KMS-11 (cell line): ENCODE data around the gene ADD1.
A peak's percentile ranks its signal among the peaks of the same experiment; 100 is the strongest.

Source experiments
- H2AFZ ChIP-seq: fragments of 200-600 bp; sonication (generic); 2 replicates; pipeline ENCODE4 v1.6.1; 2016; ENCODE audit warnings: antibody characterized with exemption, mixed run types, low read depth
- H3K27ac ChIP-seq: fragments of 200-600 bp; sonication (generic); 2 replicates; pipeline ENCODE4 v1.6.1; 2016; ENCODE audit warnings: mild to moderate bottlenecking, mixed run types
- H3K27me3 ChIP-seq: fragments of 200-600 bp; sonication (generic); 2 replicates; pipeline ENCODE4 v1.6.1; 2017; ENCODE audit warnings: mild to moderate bottlenecking, low read depth, mixed run types, moderate library complexity; ENCODE audit not compliant: insufficient read depth
- H3K36me3 ChIP-seq: fragments of 200-600 bp; sonication (generic); 2 replicates; pipeline ENCODE4 v1.6.1; 2017; ENCODE audit warnings: mild to moderate bottlenecking, mixed run types; ENCODE audit not compliant: insufficient read depth
- H3K4me1 ChIP-seq: fragments of 200-600 bp; sonication (generic); 2 replicates; pipeline ENCODE4 v1.6.1; 2016; ENCODE audit warnings: mild to moderate bottlenecking, low read depth, mixed run types; ENCODE audit not compliant: poor library complexity, severe bottlenecking
- H3K4me2 ChIP-seq: fragments of 200-600 bp; sonication (generic); 2 replicates; pipeline ENCODE4 v1.7.0; 2016; ENCODE audit warnings: mild to moderate bottlenecking, mixed run types
- H3K4me3 ChIP-seq: fragments of 200-600 bp; sonication (generic); IDR thresholded peaks from 2 replicates; pipeline ENCODE4 v1.6.1; 2017; ENCODE audit warnings: low read depth, low read length, mixed read lengths; ENCODE audit not compliant: insufficient read depth
- H3K79me2 ChIP-seq: fragments of 200-600 bp; sonication (generic); 2 replicates; pipeline ENCODE4 v1.6.1; 2016; ENCODE audit warnings: low read depth, mixed run types; ENCODE audit not compliant: insufficient read depth
- H3K9ac ChIP-seq: fragments of 200-600 bp; sonication (generic); 2 replicates; pipeline ENCODE4 v1.6.1; 2016; ENCODE audit warnings: mild to moderate bottlenecking, mixed run types
- H4K20me1 ChIP-seq: fragments of 200-600 bp; sonication (generic); 2 replicates; pipeline ENCODE4 v1.6.1; 2016; ENCODE audit warnings: mild to moderate bottlenecking, mixed run types; ENCODE audit not compliant: insufficient read depth
- CTCF ChIP-seq: fragments of 200-600 bp; sonication (generic); conservative IDR thresholded peaks from 2 replicates; pipeline ENCODE4 v1.6.1; 2017; ENCODE audit warnings: low read depth, mild to moderate bottlenecking, antibody characterized with exemption, low read length, moderate library complexity, mixed read lengths

The ADD1 gene

GRCh38 chr4:2963175-2963965 is 119.7 kb downstream of the ADD1 start, which contains the start of the genes GRK4 and NOP14:
Gene GRK4, plus strand, starts transcription at chr4:2963571. Its CDS starts 500 bp downstream, at chr4:2964071.
Gene NOP14, minus strand, starts transcription at chr4:2963406. Its CDS starts 87 bp downstream, at chr4:2963319.
- peak within 1 kb of the TSS; percentile 79 for H2AFZ ChIP-seq
- H3K4me3 ChIP-seq, result no peak within 1 kb of the TSS
- H3K4me1 ChIP-seq, result peaks cover 6% of the 10 kb centered on the region
- peak within 1 kb of the TSS; percentile 78 for H3K4me2 ChIP-seq
- H3K79me2 ChIP-seq, result peaks cover 39% of the 10 kb centered on the region
- H3K36me3 ChIP-seq, result no peaks in the 10 kb centered on the region
- no peaks in the 10 kb centered on the region for H4K20me1 ChIP-seq
- peak within 1 kb of the TSS; percentile 77; the same call in 1 of the 2 replicates for H3K9ac ChIP-seq
- H3K27me3 ChIP-seq, result no peaks in the 10 kb centered on the region
- no peak for TF ChIP-seq CTCF
- peak within 1 kb of the TSS; percentile 45; the same call in 1 of the 2 replicates for H3K27ac ChIP-seq

- peak overlapping the region; percentile 39; the same call in 1 of the 2 replicates for H3K9ac ChIP-seq
- no peaks in the 10 kb centered on the region for H3K36me3 ChIP-seq
- no peaks in the 10 kb centered on the region for H3K27me3 ChIP-seq
- H3K27ac ChIP-seq, result no peak overlapping the region
- TF ChIP-seq CTCF, result no peak
- H2AFZ ChIP-seq, result peak overlapping the region; percentile 59
- peaks cover 6% of the 10 kb centered on the region for H3K4me1 ChIP-seq
- H4K20me1 ChIP-seq, result no peaks in the 10 kb centered on the region
- H3K4me2 ChIP-seq, result peak overlapping the region; percentile 34
- no peak overlapping the region for H3K4me3 ChIP-seq
- peaks cover 33% of the 10 kb centered on the region for H3K79me2 ChIP-seq
These were observed 120.4 kb downstream of the ADD1 start for GRCh38 chr4:2963966-2964471.

GRCh38 chr4:2964706-2965258 is 121.1 kb downstream of the ADD1 start:
- H4K20me1 ChIP-seq, result no peaks in the 10 kb centered on the region
- peaks cover 25% of the 10 kb centered on the region for H3K79me2 ChIP-seq
- no peak overlapping the region for H3K27ac ChIP-seq
- no peak overlapping the region; the same call in 1 of the 2 replicates for H2AFZ ChIP-seq
- H3K4me3 ChIP-seq, result no peak overlapping the region
- no peak overlapping the region for H3K9ac ChIP-seq
- H3K27me3 ChIP-seq, result no peaks in the 10 kb centered on the region
- TF ChIP-seq CTCF, result no peak
- H3K36me3 ChIP-seq, result no peaks in the 10 kb centered on the region
- peak overlapping the region; percentile 34; the same call in 1 of the 2 replicates for H3K4me2 ChIP-seq
- H3K4me1 ChIP-seq, result peaks cover 6% of the 10 kb centered on the region

- Histone ChIP-seq H2AFZ (no peak overlapping the region), H4K20me1 (no peaks in the 10 kb centered on the region), H3K4me3 (no peak overlapping the region), H3K9ac (no peak overlapping the region), H3K27me3 (no peaks in the 10 kb centered on the region), H3K79me2 (peaks cover 20% of the 10 kb centered on the region), H3K4me2 (no peak overlapping the region), H3K4me1 (peaks cover 6% of the 10 kb centered on the region), H3K36me3 (no peaks in the 10 kb centered on the region), H3K27ac (no peak overlapping the region)
- TF ChIP-seq CTCF, result no peak
These were observed 121.6 kb downstream of the ADD1 start for GRCh38 chr4:2965262-2965661.
